Lower leg skin (tissue), 3 donors: ENCODE data around the gene NEK2.

Experiments used
- POLR2A ChIP-seq, 2 donors: fragments of 450-650 bp; IDR thresholded peaks; one replicate each; pipeline ENCODE4 v1.6.1; 2016 to 2017; ENCODE audit warnings: antibody characterized with exemption in 2 of 2, mild to moderate bottlenecking in 1 of 2, moderate library complexity in 1 of 2
- TF ChIP-seq, protein P1 (sequence below), 3 donors: fragments of 450-650 bp; IDR thresholded peaks; one replicate each; pipeline ENCODE4 v1.5.1; 2016; ENCODE audit warnings: antibody characterized with exemption in 3 of 3, mild to moderate bottlenecking in 3 of 3, moderate library complexity in 2 of 3

DNA sequence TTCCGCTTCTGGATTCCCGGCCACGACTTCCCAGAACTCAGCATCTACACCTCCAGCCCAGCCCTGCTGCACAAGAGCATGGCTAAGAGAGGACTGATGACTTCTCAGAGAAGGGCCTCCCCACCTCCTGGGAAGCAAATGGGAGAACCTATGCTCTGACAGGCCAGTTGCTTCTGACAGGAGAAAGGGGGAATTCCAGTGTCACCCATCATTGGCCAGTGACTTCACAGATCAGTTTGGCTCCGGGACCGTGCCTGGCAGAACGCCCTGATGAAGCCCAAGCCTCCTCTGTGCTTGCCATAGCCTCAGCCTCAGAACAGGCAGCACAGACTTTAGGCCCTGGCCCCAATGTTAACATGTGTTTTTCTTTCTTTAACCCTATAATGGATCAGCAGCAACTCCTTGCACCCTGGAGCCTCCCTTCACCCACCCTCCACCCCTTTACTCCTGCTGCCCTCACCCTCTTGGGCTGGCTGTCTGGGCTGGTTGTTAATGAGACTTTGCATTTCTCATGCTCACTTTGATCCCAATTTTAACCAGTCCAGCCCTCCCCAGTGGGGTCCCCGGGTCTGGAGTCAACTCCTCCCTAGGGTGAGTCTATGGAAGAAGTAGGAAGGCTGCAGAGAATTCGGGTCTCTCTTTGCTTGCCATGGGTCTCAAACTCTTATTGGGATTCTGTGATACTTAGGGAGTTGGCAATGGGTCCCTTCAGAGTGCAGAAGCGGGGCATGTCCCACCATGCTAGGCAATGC lies 53.8 kb downstream of the NEK2 start:
- TF ChIP-seq, protein P1, sequence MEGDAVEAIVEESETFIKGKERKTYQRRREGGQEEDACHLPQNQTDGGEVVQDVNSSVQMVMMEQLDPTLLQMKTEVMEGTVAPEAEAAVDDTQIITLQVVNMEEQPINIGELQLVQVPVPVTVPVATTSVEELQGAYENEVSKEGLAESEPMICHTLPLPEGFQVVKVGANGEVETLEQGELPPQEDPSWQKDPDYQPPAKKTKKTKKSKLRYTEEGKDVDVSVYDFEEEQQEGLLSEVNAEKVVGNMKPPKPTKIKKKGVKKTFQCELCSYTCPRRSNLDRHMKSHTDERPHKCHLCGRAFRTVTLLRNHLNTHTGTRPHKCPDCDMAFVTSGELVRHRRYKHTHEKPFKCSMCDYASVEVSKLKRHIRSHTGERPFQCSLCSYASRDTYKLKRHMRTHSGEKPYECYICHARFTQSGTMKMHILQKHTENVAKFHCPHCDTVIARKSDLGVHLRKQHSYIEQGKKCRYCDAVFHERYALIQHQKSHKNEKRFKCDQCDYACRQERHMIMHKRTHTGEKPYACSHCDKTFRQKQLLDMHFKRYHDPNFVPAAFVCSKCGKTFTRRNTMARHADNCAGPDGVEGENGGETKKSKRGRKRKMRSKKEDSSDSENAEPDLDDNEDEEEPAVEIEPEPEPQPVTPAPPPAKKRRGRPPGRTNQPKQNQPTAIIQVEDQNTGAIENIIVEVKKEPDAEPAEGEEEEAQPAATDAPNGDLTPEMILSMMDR (IDR thresholded peaks at IDR 0.05): no peak
- TF ChIP-seq POLR2A (IDR thresholded peaks at IDR 0.05): no peak
